HCT116 (cell line): ENCODE measurements around the gene ELMOD3.

Experiments used
- CBX3 ChIP-seq: IDR thresholded peaks from 2 replicates; pipeline ENCODE4 v1.6.1; 2012; ENCODE audit warnings: low read depth
- CTCF ChIP-seq, 3 experiments: fragments of 200-600 bp in 1 of 3; sonication (generic) in 1 of 3; IDR thresholded peaks in 2 of 3; conservative IDR thresholded peaks in 1 of 3; 2 replicates each; pipeline ENCODE4 v1.5.1; 2012 to 2017; ENCODE audit warnings: low read depth in 2 of 3, low read length in 2 of 3, antibody characterized with exemption in 1 of 3, borderline replicate concordance in 1 of 3, control low read depth in 1 of 3, mild to moderate bottlenecking in 1 of 3, mixed read lengths in 1 of 3, mixed run types in 1 of 3, moderate library complexity in 1 of 3; ENCODE audit not compliant: insufficient read depth in 1 of 3
- EZH2 ChIP-seq: fragments of 200-600 bp; sonication (generic); IDR thresholded peaks from 2 replicates; pipeline ENCODE4 v1.6.1; 2017; ENCODE audit warnings: antibody characterized with exemption, mixed run types
- MAX ChIP-seq: IDR thresholded peaks from 2 replicates; pipeline ENCODE4 v1.6.1; 2012
- POLR2A ChIP-seq: IDR thresholded peaks from 2 replicates; pipeline ENCODE4 v1.7.0; 2011; ENCODE audit warnings: borderline replicate concordance; ENCODE audit not compliant: insufficient read depth, insufficient read length; ENCODE audit errors: extremely low read depth
- POLR2AphosphoS5 ChIP-seq: IDR thresholded peaks from 2 replicates; pipeline ENCODE4 v1.6.1; 2011; ENCODE audit warnings: mild to moderate bottlenecking, low read depth, low read length, moderate library complexity
- RAD21 ChIP-seq: IDR thresholded peaks from 2 replicates; pipeline ENCODE4 v1.6.1; 2012; ENCODE audit warnings: low read depth, mild to moderate bottlenecking
- REST ChIP-seq: IDR thresholded peaks from 2 replicates; pipeline ENCODE4 v1.6.1; 2012; ENCODE audit warnings: low read depth
- SP1 ChIP-seq: IDR thresholded peaks from 2 replicates; pipeline ENCODE4 v1.6.1; 2012; ENCODE audit warnings: low read depth

GRCh38 chr2:85380048-85380447 lies 25.5 kb downstream of the ELMOD3 start:
- no peak for TF ChIP-seq CTCF (IDR thresholded peaks at IDR 0.05 in 2 of 3, conservative IDR thresholded peaks at IDR 0.05 in 1 of 3; ENCODE audit: borderline replicate concordance in 1 of 3, insufficient read depth in 1 of 3, low read depth in 2 of 3, low read length in 2 of 3)
- TF ChIP-seq POLR2A = no peak
- TF ChIP-seq CBX3 = no peak
- TF ChIP-seq SP1 = no peak
- TF ChIP-seq RAD21 = no peak
- no peak for TF ChIP-seq REST
- no peak for TF ChIP-seq POLR2AphosphoS5
- TF ChIP-seq MAX = no peak
- TF ChIP-seq EZH2 = no peak
